ENCODE data around the gene ITPK1.

Gene ITPK1

GRCh38 chr14:93057586-93058280 is 58.0 kb downstream of the ITPK1 start:
- DNase-seq: no peak

GRCh38 chr14:93056840-93057585 is 58.7 kb downstream of the ITPK1 start:
- no peak for DNase-seq

GRCh38 chr14:93056166-93056839 is 59.4 kb downstream of the ITPK1 start:
- DNase-seq: no peak

GRCh38 chr14:93055651-93056115 is 60.0 kb downstream of the ITPK1 start:
- no peak for DNase-seq

- DNase-seq: no peak
These were observed 60.8 kb downstream of the ITPK1 start for GRCh38 chr14:93054876-93055275.

GRCh38 chr14:93054006-93054405 is 61.7 kb downstream of the ITPK1 start:
- no peak for DNase-seq

GRCh38 chr14:93051600-93052546 is 63.9 kb downstream of the ITPK1 start:
- DNase-seq: no peak

GRCh38 chr14:93050761-93051160 is 65.0 kb downstream of the ITPK1 start:
- no peak for DNase-seq

GRCh38 chr14:93049867-93050331 is 65.8 kb downstream of the ITPK1 start:
- DNase-seq: no peak

- no peak for DNase-seq
These were observed 66.4 kb downstream of the ITPK1 start for GRCh38 chr14:93049315-93049714.

GRCh38 chr14:93048843-93049242 is 66.9 kb downstream of the ITPK1 start:
- DNase-seq: no peak

GRCh38 chr14:93047661-93048060 is 68.1 kb downstream of the ITPK1 start:
- no peak for DNase-seq

- no peak for DNase-seq
These were observed 68.6 kb downstream of the ITPK1 start for GRCh38 chr14:93047157-93047556.

GRCh38 chr14:93046705-93047050 is 69.0 kb downstream of the ITPK1 start:
- DNase-seq: no peak

GRCh38 chr14:93045965-93046704 is 69.6 kb downstream of the ITPK1 start:
- DNase-seq: no peak

GRCh38 chr14:93045211-93045674 is 70.5 kb downstream of the ITPK1 start:
- DNase-seq: no peak

GRCh38 chr14:93044556-93044955 is 71.2 kb downstream of the ITPK1 start:
- DNase-seq: no peak

GRCh38 chr14:93044121-93044520 is 71.6 kb downstream of the ITPK1 start:
- no peak for DNase-seq

- DNase-seq: no peak
These were observed 72.5 kb downstream of the ITPK1 start for GRCh38 chr14:93042968-93043940.

- DNase-seq: no peak
These were observed 73.9 kb downstream of the ITPK1 start for GRCh38 chr14:93041830-93042229.

GRCh38 chr14:93040982-93041381 is 74.7 kb downstream of the ITPK1 start:
- no peak for DNase-seq

Data from NCI-H748 treated with DMSO at 0.1 percent for 48 hours (cell line).